CD4-positive, alpha-beta T cell (primary cell): Measurements from ENCODE around the gene HAPLN2. TPM values are rescaled to one million over a fixed set of nuclear protein-coding genes. Genes with fewer than 3 reads are reported as not detected.
A peak's percentile ranks its signal among the peaks of the same experiment; 100 is the strongest.
"Not testable (repeated sequence)": the region's sequence is repeated elsewhere in the genome, so short reads cannot be mapped to it uniquely, and the experiment has no call there.

Experiments
- ATAC-seq: fragments of 200-7000 bp; cut with Tn5 transposase; one replicate; pipeline ENCODE4 v1.10.0; 2022; ENCODE audit warnings: mild to moderate bottlenecking; ENCODE audit not compliant: poor library complexity
- CTCF ChIA-PET: fragments of 350-600 bp; sonication (Branson Sonifier 250); formaldehyde crosslinking; loops from one replicate; lab custom pipeline; 2021; ENCODE audit warnings: antibody characterized with exemption, inconsistent platforms; lab: Charles Lee
- POLR2A ChIA-PET: fragments of 350-600 bp; sonication (Branson Sonifier 250); formaldehyde crosslinking; loops from one replicate; lab custom pipeline; 2021; ENCODE audit warnings: antibody characterized with exemption, inconsistent platforms; lab: Charles Lee
- DNase-seq, 14 experiments: peaks; one replicate each; pipeline ENCODE4 v3.0.0-alpha.2; 2013 to 2020; ENCODE audit warnings: mixed read lengths in 2 of 14
- H3K27ac ChIP-seq, 2 donors: one replicate each; pipeline versions ENCODE4 v1.5.1 to v1.7.0; 2013; ENCODE audit warnings: low read length in 2 of 2, low read depth in 1 of 2, mild to moderate bottlenecking in 1 of 2
- H3K27me3 ChIP-seq, 2 experiments: 1 replicate in 1 of 2; 2 replicates in 1 of 2; pipeline versions ENCODE4 v1.6.1 to v1.7.0; 2013; ENCODE audit warnings: low read length in 2 of 2, control low read depth in 1 of 2, mild to moderate bottlenecking in 1 of 2, moderate library complexity in 1 of 2; ENCODE audit not compliant: insufficient read depth in 2 of 2, control insufficient read depth in 1 of 2
- H3K36me3 ChIP-seq: one replicate; pipeline ENCODE4 v1.6.1; 2013; ENCODE audit warnings: low read length, control low read depth; ENCODE audit not compliant: insufficient read depth
- H3K4me1 ChIP-seq: one replicate; pipeline ENCODE4 v1.6.1; 2013; ENCODE audit warnings: low read length, control low read depth; ENCODE audit not compliant: insufficient read depth
- H3K4me3 ChIP-seq: one replicate; pipeline ENCODE4 v1.5.1; 2013; ENCODE audit warnings: mild to moderate bottlenecking, low read length, moderate library complexity
- H3K9me3 ChIP-seq, 2 experiments: 1 replicate in 1 of 2; 2 replicates in 1 of 2; pipeline versions ENCODE4 v1.6.1 to v1.7.0; 2013; ENCODE audit warnings: low read length in 2 of 2, mild to moderate bottlenecking in 2 of 2, control low read depth in 1 of 2, moderate library complexity in 1 of 2; ENCODE audit not compliant: control insufficient read depth in 1 of 2, insufficient read depth in 1 of 2
- H3K27ac Mint-ChIP-seq: one replicate; pipeline ENCODE4 v1.8.0; 2020; ENCODE audit warnings: mixed read lengths
- H3K27me3 Mint-ChIP-seq: one replicate; pipeline ENCODE4 v1.8.0; 2021; ENCODE audit warnings: mixed read lengths
- H3K36me3 Mint-ChIP-seq: one replicate; pipeline ENCODE4 v1.8.0; 2021; ENCODE audit warnings: low read depth, mixed read lengths
- H3K4me1 Mint-ChIP-seq: one replicate; pipeline ENCODE4 v1.8.0; 2021; ENCODE audit warnings: low read depth, mixed read lengths
- H3K4me3 Mint-ChIP-seq: one replicate; pipeline ENCODE4 v1.8.0; 2020; ENCODE audit warnings: mild to moderate bottlenecking, mixed read lengths
- H3K9me3 Mint-ChIP-seq: one replicate; pipeline ENCODE4 v1.8.0; 2020; ENCODE audit warnings: mixed read lengths
- CTCF ChIP-seq: fragments of 200-600 bp; IDR thresholded peaks from one replicate; pipeline ENCODE4 v1.8.0; 2022; ENCODE audit warnings: antibody characterized with exemption, mild to moderate bottlenecking
- intact Hi-C, 2 experiments: fragments of 100-400 bp; cut with DNase I in 1 of 2; cut with micrococcal nuclease in 1 of 2; formaldehyde crosslinking; loops; one replicate each; pipeline versions ENCODE4 v1.15.1 to v1.9.0; 2023 to 2025; cut with DNase I, micrococcal nuclease
- total RNA-seq, 174 experiments: library from RNA in 2 of 174; stranded (reverse) in 2 of 174; gene quantifications; one replicate each; pipeline ENCODE4 v1.2.3 and lab custom pipeline; 2021 to 2026

Gene HAPLN2
- total RNA-seq, 2 experiments from 2014 or later: 0.44 to 0.56 TPM

GRCh38 chr1:156601122-156601830 lies 17.9 kb upstream of the HAPLN2 start, which contains the start of gene GPATCH4:
Gene GPATCH4 (minus strand): TSS chr1:156601479.
- DNase-seq: peak; percentile 53 to 88 (median 61)
- H3K4me3 Mint-ChIP-seq: peak within 1 kb of the TSS; percentile 92
- peak within 1 kb of the TSS; percentile 63 to 71 for H3K27ac ChIP-seq
- H3K4me1 ChIP-seq: peaks cover 32% of the 10 kb centered on the region
- H3K36me3 ChIP-seq: peaks cover 28% of the 10 kb centered on the region
- H3K27me3 ChIP-seq: no peaks in the 10 kb centered on the region
- TF ChIP-seq CTCF: no peak
- ChIA-PET CTCF (interaction anchor here (1.3 to 4.2 kb wide), 3 partner anchors 121 to 216 kb away, joined by 3 to 15 read pairs (median 3); no protein-coding TSS in a partner anchor), POLR2A (interaction anchor here (0.6 to 2.8 kb wide), 7 partner anchors 10 to 319 kb away, joined by 3 to 33 read pairs (median 5); partner anchors contain the start of genes MEF2D, NAXE and SMG5)
- intact Hi-C loops: loop anchor here in 1 of 2 experiments (1.0 kb wide), 1 partner anchor 10 kb away; the partner anchor contains the start of gene NAXE
- H3K4me1 Mint-ChIP-seq: peaks cover 37% of the 10 kb centered on the region
- peak within 1 kb of the TSS; percentile 78 for H3K4me3 ChIP-seq
- peak within 1 kb of the TSS; percentile 73 for H3K27ac Mint-ChIP-seq
- no peaks in the 10 kb centered on the region for H3K9me3 Mint-ChIP-seq
- H3K36me3 Mint-ChIP-seq: peaks cover 34% of the 10 kb centered on the region
- ATAC-seq: peak; percentile 78
- H3K27me3 Mint-ChIP-seq: no peaks in the 10 kb centered on the region
- H3K9me3 ChIP-seq: no peaks in the 10 kb centered on the region

- intact Hi-C loops: loop anchor here in 1 of 2 experiments (1.0 kb wide), 1 partner anchor 11 kb away; the partner anchor contains the start of gene NAXE
- DNase-seq (no peak), ATAC-seq (no peak)
- Mint-ChIP-seq H3K4me3 (peak overlapping the region; percentile 92), H3K4me1 (peaks cover 37% of the 10 kb centered on the region), H3K36me3 (peaks cover 30% of the 10 kb centered on the region), H3K27me3 (no peaks in the 10 kb centered on the region), H3K9me3 (no peaks in the 10 kb centered on the region), H3K27ac (peak overlapping the region; percentile 73)
- Histone ChIP-seq H3K27me3 (no peaks in the 10 kb centered on the region), H3K4me3 (peak overlapping the region; percentile 78), H3K9me3 (no peaks in the 10 kb centered on the region), H3K36me3 (peaks cover 22% of the 10 kb centered on the region), H3K4me1 (peaks cover 32% of the 10 kb centered on the region), H3K27ac (peak overlapping the region; percentile 63 to 71)
- ChIA-PET POLR2A (interaction anchor here (0.6 to 2.8 kb wide), 7 partner anchors 10 to 320 kb away, joined by 3 to 33 read pairs (median 5); partner anchors contain the start of genes MEF2D, NAXE and SMG5), CTCF (interaction anchor here (0.7 to 4.2 kb wide), 4 partner anchors 99 to 216 kb away, joined by 3 to 15 read pairs (median 3); no protein-coding TSS in a partner anchor)
- no peak for TF ChIP-seq CTCF
Observed at GRCh38 chr1:156601892-156602291, 17.3 kb upstream of the HAPLN2 start.

GRCh38 chr1:156602557-156602993 lies 16.6 kb upstream of the HAPLN2 start:
- Mint-ChIP-seq H3K4me1 (peaks cover 37% of the 10 kb centered on the region), H3K27ac (peak overlapping the region; percentile 4), H3K36me3 (peaks cover 23% of the 10 kb centered on the region), H3K27me3 (no peaks in the 10 kb centered on the region), H3K4me3 (peak overlapping the region; percentile 83), H3K9me3 (no peaks in the 10 kb centered on the region)
- peak in 3 of 14 experiments; percentile 35 to 45 (median 42) for DNase-seq
- H3K27ac ChIP-seq: no peak overlapping the region
- no peak overlapping the region for H3K4me3 ChIP-seq
- peak; percentile 30 for TF ChIP-seq CTCF
- peaks cover 15% of the 10 kb centered on the region for H3K36me3 ChIP-seq
- ChIA-PET POLR2A (interaction anchor here (1.1 to 2.8 kb wide), 3 partner anchors 11 to 320 kb away, joined by 3 to 33 read pairs (median 6); partner anchors contain the start of genes NAXE and SMG5), CTCF (interaction anchor here (0.7 to 4.2 kb wide), 4 partner anchors 100 to 217 kb away, joined by 3 to 15 read pairs (median 3); no protein-coding TSS in a partner anchor)
- H3K4me1 ChIP-seq: peaks cover 32% of the 10 kb centered on the region
- intact Hi-C loops: no loop called here
- no peaks in the 10 kb centered on the region for H3K9me3 ChIP-seq
- ATAC-seq: no peak
- no peaks in the 10 kb centered on the region for H3K27me3 ChIP-seq

GRCh38 chr1:156607344-156607743 lies 11.9 kb upstream of the HAPLN2 start:
- H3K36me3 ChIP-seq, H3K4me3 Mint-ChIP-seq, H3K27me3 ChIP-seq, ATAC-seq, DNase-seq, H3K9me3 ChIP-seq, H3K27ac Mint-ChIP-seq, H3K36me3 Mint-ChIP-seq, H3K27ac ChIP-seq, H3K4me3 ChIP-seq, POLR2A ChIA-PET, intact Hi-C loops, CTCF ChIA-PET, H3K9me3 Mint-ChIP-seq: not testable (repeated sequence)
- H3K4me1 ChIP-seq: peaks cover 18% of the 10 kb centered on the region
- Mint-ChIP-seq H3K4me1 (peaks cover 22% of the 10 kb centered on the region), H3K27me3 (peaks cover 15% of the 10 kb centered on the region)
